Fibroblast of skin of abdomen (primary cell): ENCODE measurements around the gene ATP11C.
A peak's percentile ranks its signal among the peaks of the same experiment; 100 is the strongest.
"Not testable (repeated sequence)": the region's sequence is repeated elsewhere in the genome, so short reads cannot be mapped to it uniquely, and the experiment has no call there.

ENCODE experiments used
- DNase-seq: peaks from one replicate; pipeline ENCODE4 v3.0.0-alpha.2; 2013

The ATP11C gene

DNA sequence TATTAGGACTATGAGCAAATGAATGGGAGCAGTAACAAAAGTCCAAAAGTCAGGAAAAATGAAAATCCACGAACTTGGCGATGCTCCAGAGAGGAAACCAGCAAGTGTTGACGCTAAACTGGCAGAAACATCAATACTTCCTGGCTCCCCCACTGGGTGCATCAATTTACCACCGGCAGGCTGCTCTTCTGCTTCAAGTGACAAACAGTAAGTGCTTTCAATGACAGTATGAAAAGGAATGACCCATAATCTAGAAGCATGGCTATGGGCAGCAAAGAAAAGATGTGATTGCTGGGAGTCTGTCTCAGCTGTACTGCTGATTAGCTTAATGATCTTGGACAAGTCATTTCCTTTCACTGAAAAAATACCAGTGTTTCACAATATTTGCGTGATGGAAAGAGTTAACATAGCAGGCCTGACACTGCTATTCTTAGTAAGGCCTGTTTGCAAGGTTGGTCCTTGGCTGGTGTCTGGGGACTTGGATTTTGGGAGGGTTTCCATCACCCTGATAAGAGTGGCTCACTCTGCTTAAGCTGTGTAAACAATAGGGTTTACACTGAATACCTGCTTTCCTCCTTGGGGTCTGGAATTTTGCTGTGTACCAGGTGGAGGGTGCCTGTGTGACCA, 8.7 kb downstream of the ATP11C start:
- no peak for DNase-seq

DNA sequence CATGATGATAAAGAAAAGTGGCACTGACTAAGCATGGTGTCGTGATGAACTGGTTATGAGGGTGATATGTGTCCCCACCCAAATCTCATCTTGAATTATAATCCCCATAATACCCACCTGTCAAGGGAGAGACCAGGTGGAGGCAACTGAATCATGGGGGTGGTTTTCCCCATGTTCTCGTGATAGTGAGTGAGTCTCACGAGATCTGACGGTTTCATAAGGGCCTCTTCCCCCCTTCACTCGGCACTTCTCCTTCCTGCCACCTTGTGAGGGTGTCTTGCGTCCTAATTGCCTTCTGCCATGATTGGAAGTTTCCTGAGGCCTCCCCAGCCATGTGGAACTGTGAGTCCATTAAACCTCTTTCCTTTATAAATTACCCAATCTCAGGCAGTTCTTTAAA, 11.7 kb downstream of the ATP11C start:
- DNase-seq, result not testable (repeated sequence)

DNA sequence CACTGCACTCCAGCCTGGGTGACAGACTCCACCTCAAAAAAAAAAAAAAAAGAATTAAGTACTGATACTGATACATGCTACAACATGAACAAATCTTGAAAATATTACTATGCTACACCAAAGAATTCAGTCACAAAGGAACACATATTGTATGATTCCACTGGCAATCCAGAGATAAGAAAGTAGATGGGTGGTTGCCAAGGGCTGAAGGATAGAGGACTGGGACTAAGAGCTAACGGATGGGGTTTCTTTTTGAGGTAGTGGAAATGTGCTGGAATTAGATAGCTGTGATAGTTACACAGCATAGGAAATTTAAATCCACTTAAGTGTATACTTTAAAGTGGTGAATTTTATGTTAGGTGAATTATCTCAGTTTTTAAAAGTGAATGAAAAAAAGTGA, 12.5 kb downstream of the ATP11C start:
- DNase-seq, result no peak

DNA sequence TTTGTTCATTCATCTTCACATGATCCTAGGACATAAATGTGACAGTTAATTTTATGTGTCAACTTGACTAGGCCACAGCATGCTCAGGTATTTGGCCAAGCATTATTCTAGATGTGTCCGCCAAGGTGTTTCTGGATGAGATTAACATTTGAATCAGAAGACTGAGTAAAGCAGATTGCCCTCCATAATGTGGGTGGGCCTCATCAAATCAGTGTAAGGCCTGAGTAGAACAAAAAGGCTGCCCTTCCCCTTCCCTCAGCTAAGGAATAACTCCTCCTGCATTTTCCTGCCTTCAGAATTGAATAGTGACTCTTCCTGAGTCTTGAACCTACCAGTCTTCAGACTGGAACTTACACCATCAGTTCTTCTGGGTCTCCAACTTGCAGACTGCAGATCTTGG, 18.4 kb downstream of the ATP11C start:
- no peak for DNase-seq

DNA sequence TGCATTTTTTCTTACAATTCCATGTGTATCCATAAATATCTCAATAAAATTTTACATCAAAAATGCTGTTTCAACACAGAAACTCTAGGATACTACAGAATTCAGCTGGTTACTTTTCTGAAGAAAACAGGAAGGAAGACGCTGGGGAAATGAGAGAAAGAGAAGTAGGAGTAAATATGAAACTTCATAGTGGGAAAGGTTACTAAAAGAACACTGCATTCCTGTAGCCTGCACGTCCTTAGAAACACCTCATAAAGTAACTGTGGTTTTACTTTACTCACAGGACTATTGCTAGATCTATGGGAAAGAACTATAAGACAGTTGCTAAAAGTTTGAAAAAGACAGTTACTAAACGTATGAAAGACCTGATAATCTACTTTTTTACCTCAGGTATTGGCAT, 23.1 kb downstream of the ATP11C start:
- no peak for DNase-seq

DNA sequence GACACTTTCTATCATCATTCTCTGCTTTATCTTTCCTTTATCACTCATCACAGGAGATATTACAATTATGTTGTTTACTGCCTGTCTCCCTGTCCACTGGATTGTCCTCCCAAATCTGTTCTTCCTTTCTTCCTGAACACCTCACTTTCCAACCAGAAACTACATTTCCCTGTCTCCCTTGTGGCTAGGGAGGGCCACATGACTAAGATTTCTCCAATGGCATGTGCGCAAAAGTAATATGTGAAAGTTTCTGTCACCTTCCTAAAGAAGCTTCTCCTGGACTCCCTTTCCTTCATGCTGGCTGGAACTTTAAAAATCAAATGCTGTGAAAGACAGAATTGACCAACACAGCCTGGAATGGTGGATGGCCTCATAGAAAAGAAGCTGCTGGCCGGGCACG, 25.8 kb downstream of the ATP11C start:
- DNase-seq, result no peak

DNA sequence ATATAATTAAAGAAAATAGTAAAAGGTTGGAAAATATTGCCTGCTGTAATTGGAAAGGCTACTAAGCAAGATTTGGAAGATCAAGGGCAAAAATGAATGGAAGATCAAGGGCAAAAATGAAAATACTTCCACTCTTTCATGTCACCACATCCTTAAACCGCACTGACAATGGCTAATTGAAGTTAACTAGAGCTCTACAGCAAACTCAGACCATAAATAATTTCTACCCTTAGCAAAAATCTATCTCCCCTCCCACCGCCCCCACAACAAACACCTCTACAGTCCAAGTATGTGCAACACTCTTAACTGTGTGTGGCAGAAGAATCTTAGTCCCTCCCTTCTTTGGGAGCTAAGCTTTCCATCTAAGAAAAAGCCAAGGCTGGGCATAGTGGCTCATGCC, 27.1 kb downstream of the ATP11C start:
- no peak for DNase-seq

DNA sequence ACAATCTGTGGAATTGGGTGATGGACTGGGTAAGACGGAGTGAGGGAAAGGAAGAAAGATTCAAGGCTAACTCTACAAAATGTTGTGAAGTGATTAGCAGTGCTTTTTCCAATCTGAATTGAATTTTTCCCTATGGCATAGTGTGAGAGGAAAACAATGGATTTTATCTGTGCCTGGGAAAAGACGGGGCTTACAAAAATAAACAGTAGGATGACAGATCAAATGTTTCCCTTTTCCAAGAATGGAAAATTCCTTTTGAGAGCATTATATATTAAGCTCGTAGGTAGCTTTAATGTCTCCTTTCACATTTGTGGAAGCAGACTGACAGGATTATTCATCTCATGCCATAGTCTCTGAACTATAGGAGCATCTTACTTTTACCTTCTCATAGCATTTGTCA, 27.8 kb downstream of the ATP11C start:
- DNase-seq, result no peak

DNA sequence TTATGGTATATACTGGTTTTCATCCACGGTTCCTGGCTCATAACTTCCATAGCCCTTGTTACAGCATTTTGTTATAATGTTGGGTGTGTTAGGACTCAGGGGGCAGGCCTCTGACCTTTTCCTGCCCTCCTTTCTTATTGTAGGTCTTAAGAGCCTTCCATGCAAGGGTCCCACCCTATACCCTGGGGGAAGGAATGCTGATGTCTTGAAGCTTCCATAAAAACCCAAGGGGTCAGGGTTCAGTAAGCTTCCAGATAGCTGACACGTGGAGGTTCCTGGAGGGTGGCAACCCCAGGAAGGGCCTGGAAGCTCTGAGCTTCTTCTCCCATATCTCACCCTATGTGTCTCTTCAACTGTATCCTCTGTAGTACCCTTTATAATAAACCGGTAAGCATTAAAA, 29.6 kb downstream of the ATP11C start:
- no peak for DNase-seq

DNA sequence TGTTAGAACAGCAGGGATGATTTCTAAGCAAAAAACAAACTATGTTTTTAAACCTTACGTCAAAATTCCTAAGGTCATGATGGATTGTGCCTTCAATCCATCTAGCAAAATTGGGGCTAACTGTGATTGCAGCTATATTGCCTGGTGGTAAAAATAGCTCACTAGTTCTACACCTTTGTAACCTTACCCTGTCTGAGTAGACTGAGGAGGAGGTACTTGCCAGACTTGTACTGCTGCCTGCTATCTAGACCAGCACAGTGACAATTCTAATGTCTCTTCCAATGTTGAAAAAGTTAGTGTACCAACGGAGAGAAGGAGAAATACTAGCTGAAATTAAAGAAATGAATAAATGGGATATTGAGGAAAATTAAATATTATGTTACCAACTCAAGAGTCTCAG, 30.3 kb downstream of the ATP11C start:
- DNase-seq, result no peak

DNA sequence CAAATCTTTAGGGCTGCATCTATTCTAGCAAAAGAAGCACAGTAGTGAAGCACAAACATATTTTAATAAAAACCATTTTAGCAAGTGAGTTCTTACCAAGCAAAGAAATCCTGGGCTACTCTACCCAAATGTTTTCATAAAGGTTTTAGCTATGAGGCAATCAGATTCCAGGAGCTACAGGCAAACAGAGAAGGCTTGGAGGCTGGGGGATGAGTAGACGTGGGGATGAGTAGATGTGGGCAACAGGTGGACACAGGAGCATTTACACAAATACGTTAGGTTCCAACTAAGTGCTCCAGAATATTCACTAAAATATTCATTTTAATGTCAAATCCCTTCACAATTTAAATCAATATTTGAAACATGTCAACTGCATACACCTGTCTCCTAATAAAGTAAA, 34.5 kb downstream of the ATP11C start:
- no peak for DNase-seq

DNA sequence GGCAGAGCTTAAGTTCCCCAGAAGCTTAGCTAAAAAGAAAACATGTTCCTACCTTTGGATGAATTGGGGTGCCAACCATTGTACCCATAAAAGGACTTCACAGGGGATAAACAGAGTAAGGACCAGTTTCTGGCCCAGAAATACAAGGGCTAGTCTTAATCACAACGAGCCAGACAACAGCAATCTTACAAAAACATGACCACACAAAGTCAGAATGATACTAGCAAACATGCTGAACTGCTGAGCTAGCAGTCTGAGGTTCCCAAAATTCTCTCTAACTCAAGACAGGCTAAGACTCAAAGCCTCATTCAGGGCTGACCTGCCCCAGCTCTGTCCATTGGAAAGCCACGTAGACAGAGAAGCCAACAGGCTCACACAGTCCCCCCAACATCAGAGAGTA, 40.3 kb downstream of the ATP11C start:
- DNase-seq, result no peak

DNA sequence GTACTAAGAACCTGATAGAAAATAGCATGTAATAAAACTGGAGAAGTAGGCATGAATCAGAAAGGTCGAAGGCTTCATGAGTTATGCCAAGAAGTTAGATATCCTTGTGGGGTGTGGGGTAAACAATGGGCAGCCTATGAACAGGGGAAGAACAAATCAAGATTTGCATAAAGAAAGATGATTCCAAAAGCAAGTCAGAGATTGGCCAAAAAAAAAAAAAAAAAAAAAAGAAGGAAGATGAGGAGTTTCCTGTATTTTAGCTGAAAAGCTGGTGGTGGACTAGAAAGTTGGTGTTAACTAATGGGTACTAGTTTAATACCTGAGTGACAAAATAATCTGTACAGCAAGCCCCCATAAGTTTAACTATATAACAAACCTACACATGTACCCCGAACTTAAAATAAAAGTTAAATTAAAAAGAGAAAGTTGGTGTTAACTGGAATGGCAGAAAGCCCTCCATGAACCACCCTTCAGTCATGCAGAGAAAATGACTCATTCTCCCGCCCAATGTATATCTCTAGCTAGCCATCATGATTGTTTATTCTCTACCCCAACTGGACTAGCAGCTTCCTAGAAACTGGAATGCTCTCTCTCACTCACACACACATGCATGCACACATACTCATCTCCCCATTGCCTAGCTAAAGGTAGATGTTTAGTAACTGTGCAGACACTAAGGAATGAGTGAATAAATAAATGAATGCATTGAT, 41.7 kb downstream of the ATP11C start:
- peak; percentile 72 for DNase-seq

DNA sequence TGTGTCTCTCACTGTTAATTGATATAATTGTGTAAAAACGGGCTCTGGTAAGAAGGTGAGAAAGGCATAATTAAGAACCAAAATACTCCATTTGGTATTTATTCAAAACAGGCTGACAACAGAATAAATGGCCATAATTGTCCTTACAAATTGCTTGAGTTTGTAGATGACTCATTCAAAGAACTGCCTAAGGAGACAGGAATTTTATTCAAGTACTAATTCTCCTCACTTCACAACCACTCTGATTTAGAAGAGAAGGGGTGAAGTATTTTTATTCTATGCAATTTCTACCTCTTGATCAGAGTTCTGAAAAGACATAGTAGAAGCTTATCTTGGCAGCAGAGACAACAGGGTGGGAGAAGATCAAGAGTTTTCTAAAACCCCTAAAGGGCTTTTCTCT, 43.1 kb downstream of the ATP11C start:
- DNase-seq, result peak; percentile 29

DNA sequence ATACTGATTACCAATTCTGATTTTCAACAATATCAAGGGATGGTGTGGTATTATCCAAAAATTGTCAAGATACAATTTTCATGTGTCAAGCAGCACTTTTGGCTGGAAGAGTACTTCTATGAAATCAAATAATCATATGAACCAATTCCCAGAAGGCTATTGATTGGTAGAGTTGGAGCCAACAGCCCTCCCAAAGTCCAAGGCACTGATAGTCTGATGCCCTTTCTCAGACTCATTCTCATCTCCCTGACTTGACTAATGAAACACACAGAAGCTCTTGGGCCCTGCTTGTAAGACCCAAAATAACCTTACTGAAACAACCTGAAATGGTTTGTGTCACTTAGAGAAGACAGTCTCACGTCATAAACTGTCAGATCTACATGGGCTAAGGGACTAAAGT, 48.9 kb downstream of the ATP11C start:
- no peak for DNase-seq

DNA sequence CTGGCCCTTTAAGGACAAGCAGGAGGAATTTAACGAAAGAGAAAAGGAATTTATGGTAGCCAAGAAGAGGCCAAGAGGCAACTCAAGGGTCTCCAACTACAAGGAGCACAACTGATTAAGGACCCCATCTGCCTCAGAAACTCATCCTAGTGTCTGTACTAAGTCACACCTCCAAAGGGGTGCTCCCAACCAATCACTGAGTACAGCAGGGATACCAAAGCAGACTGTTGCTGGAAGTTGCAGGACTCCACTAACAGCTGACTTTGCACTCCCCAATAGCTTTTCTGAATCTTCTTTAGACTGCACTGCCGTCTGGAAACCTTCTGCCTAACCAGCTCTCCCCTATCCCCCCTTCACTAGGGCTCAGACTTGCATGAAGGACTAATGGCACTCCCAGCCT, 50.6 kb downstream of the ATP11C start:
- peak; percentile 47 for DNase-seq

DNA sequence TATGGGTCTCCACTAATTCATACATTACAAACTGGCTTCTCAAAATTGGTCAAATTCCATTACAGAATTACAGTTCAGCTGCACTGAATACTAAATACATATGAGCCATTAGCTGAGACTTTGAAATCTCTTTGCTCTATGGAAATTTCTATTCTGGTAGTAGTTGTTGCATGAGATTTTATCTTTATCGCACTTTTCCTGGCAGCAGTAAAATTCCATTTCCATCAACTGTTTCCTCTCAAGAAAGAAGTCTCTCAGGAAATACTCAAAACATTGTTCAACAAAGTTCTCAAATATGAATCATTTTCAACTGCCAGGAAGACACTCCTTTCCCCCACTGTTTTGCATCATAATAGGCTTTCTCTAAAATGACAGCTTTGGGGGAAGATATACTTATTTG, 51.3 kb downstream of the ATP11C start:
- peak; percentile 78 for DNase-seq

DNA sequence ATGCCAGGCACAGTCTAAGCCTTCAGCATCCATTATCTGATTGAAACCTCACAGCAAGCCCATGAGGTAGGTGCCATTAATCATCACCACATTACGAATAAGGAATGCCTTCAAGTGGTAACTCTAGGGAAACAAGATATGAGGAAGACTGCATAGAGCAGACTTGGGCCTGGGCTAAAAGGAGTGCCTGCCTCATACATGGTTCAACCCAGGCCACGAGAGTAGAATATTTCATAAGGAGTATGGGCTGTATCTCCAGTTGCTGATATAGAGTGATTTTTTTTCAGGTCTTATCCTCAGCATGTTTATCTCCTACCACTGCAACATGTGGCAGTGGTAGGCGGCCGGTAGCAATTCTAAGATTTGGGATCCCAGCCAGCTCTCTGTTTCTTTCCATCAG, 51.7 kb downstream of the ATP11C start:
- DNase-seq, result peak; percentile 73

DNA sequence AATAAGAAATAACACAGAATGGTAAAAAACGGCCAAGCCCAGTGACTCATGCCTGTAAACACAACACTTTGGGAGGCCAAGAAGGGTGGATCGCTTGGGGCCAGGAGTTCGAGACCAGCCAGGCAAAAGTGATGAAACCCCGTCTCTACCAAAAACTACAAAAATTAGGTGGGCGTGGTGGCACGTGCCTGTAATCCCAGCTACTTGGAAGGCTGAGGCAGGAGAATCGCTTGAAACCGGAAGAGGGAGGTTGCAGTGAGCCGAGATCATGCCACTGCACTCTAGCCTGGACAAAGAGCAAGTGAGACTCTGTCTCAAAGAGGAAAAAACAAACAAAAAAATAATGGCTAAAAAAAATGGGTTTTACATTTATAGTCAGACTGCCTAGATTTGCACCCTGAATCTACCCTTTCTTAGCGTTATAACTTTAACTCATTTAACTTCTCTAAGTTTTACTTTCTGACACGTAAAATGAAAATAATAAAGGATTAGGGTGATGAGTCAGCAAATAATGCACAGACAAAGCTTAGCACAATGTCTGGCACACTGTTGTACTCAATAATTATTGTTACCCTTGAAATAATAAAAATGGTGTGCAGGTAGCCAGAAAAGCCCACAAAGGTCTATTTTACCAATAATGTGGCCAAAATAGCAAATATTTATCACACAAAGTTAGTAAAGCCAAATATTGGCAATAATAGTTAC, 55.0 kb downstream of the ATP11C start:
- DNase-seq, result no peak

DNA sequence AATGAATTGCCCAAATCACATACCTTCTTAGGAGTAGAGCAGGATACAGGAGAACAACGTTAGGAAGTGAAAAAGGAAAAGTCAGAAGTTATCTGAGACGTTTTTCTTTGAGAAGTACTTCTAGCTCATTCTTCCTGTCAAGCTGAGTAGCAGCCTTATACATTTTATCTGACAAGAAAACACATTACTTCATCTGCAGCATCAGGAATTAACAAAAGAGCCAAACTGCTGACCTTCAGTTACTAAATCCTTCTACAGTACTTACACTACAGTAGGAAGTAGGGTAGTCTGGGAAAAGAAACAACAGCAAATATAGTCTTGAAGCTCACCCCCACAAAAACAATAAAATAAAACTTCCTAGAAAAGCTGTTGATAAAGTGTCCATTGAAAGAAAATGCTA, 57.0 kb downstream of the ATP11C start:
- DNase-seq, result no peak

DNA sequence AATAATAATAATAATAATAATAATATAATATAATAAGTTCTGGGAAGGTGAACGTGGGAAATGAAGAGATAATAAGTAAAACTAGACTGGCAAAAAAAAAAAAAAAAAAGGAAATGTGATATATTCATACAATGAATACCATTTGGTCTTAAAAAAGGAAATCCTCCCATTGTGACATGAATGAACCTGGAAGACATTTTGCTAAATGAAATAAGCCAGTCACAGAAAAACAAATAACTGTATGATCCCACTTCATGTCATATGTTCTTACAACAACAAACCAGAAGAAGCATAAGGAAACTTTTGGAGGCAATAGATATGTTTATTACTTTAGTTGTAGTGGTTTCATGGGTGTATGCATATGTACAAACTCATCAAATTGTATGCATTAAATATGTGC, 63.1 kb downstream of the ATP11C start:
- no peak for DNase-seq

DNA sequence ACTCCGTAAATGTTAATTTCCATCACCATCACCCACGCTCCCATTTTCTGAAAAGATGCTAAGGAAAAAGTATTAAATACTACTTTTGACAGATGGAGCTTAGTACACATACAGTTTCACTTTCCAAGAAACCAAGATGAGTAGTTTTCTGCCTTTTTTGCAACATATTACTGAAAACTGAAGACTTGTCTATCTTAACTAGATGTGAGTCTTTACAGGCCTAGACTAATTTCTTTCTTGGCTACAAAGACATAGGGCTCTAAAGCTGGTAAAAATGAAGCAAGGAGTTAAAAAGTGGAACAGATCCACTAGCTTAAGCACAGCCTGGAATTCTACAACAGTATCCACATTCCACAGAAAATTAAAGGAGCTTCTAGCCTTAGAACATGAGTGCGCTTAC, 68.2 kb downstream of the ATP11C start:
- no peak for DNase-seq

DNA sequence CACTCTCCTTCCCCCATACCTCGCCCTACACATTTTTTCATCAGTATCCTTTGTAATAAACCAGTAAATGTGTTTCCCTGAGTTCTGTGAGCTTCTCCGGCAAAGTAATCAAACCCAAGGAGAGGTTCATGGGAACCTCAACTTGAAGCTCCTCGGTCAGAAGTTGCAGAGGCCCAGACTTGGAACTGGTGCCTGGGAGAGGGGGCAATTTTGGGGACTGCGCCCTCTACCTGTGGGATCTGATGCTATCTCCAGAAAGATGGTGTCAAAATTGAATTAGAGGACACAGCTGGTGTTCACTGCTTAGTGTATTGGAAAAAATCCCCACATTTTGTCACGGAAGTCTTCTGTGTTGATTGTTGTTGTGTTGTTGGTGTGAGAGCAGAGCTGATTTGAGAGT, 70.6 kb downstream of the ATP11C start:
- DNase-seq, result no peak

DNA sequence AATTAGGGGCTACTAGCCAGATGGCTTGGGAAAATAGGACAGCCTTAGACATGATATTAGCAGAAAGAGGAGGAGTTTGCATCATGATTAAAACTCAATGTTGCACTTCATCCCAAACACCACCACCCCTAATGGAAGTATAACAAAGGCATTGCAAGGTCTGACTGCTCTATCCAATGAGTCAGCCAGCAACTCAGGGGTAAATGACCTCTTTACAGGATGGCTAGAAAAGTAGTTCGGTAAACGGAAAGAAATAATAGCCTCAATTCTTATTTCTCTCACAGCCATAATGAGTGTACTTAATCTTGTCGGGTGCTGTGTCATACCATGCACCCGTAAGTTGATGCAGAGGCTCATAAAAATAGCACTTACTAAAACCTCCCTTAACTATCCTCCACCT, 76.0 kb downstream of the ATP11C start:
- not testable (repeated sequence) for DNase-seq
